ENCODE data around the gene TOPORS.

- TF ChIP-seq CTCF (IDR thresholded peaks at IDR 0.05; ENCODE audit: insufficient read depth, low read length, poor library complexity, severe bottlenecking) (no peak), EZH2phosphoT487 (conservative IDR thresholded peaks at IDR 0.05; ENCODE audit: low read length) (no peak)
These were observed 28.5 kb downstream of the TOPORS start for GRCh38 chr9:32523910-32524309.
